K562 (cell line): ENCODE results near the gene COX6A2. TPM values are rescaled to one million over a fixed set of nuclear protein-coding genes. Genes with fewer than 3 reads are reported as not detected.
"Not testable (repeated sequence)": the region's sequence is repeated elsewhere in the genome, so short reads cannot be mapped to it uniquely, and the experiment has no call there.

ENCODE experiments used
- ATAC-seq: fragments of 200-7000 bp; cut with Tn5 transposase; 3 replicates; pipeline ENCODE4 v1.9.1; 2020; ENCODE audit warnings: moderate library complexity
- BruUV-seq: library from RNA; stranded (reverse); fragments of 400-500 nt; replicated peaks from 2 replicates; lab custom pipeline; 2021; lab: Mats Ljungman, UMichigan
- CTCF ChIA-PET: fragments of 300-600 bp; formaldehyde crosslinking; extraction: SDS; loops from one replicate; lab custom pipeline; 2021; ENCODE audit warnings: low intra/inter-chr PET ratio; lab: Yijun Ruan, JAX
- POLR2A ChIA-PET: fragments of 300-600, 350-650 bp; sonication (Branson Sonifier 250); formaldehyde crosslinking; extraction: SDS; loops from one replicate; lab custom pipeline; 2021; ENCODE audit warnings: antibody characterized with exemption, inconsistent platforms; lab: Yijun Ruan, JAX
- DNase-seq, 4 experiments: peaks; one replicate each; pipeline versions ENCODE4 v3.0.0 to v3.0.0-alpha.2; 2011 to 2018; ENCODE audit warnings: low spot score in 3 of 4, mixed read lengths in 3 of 4; ENCODE audit errors: extremely low read depth in 1 of 4
- FAIRE-seq: peaks from 2 replicates; lab custom pipeline; 2011; peaks lifted over from hg19 to GRCh38; lab: Jason Lieb, UNC
- H2AFZ ChIP-seq: 2 replicates; pipeline ENCODE4 v1.6.0; 2011; ENCODE audit warnings: low read depth, low read length, control low read depth, inconsistent platforms
- H3K27ac ChIP-seq: fragments of 200-600 bp; 3 replicates; pipeline ENCODE4 v1.8.0; 2011; ENCODE audit warnings: low read depth, mild to moderate bottlenecking, control low read depth, inconsistent platforms, low read length, moderate library complexity, mixed read lengths; ENCODE audit errors: extremely low read depth
- H3K27me3 ChIP-seq, 2 experiments: fragments of 300-600 bp in 1 of 2; 2 replicates in 1 of 2; 3 replicates in 1 of 2; pipeline versions ENCODE4 v1.6.0 to v1.8.0; 2011; ENCODE audit warnings: inconsistent platforms in 2 of 2, low read length in 2 of 2, mild to moderate bottlenecking in 1 of 2, mixed read lengths in 1 of 2, moderate library complexity in 1 of 2; ENCODE audit not compliant: control insufficient read depth in 2 of 2, insufficient read depth in 2 of 2
- H3K36me3 ChIP-seq: fragments of 300-600 bp; 3 replicates; pipeline ENCODE4 v1.8.0; 2011; ENCODE audit warnings: mild to moderate bottlenecking, low read length, inconsistent platforms; ENCODE audit not compliant: control insufficient read depth, insufficient read depth
- H3K4me1 ChIP-seq, 2 experiments: fragments of 200-600 bp in 1 of 2; replicated peaks in 1 of 2; 2 replicates in 1 of 2; 3 replicates in 1 of 2; pipeline versions ENCODE4 v1.5.1 to v1.8.0; 2011; ENCODE audit warnings: inconsistent platforms in 2 of 2, low read length in 2 of 2, mild to moderate bottlenecking in 1 of 2, mixed read lengths in 1 of 2, moderate library complexity in 1 of 2; ENCODE audit not compliant: control insufficient read depth in 2 of 2, insufficient read depth in 2 of 2
- H3K4me2 ChIP-seq: 2 replicates; pipeline ENCODE4 v1.6.1; 2011; ENCODE audit warnings: low read length, control low read depth, inconsistent platforms, mixed read lengths; ENCODE audit not compliant: insufficient read depth
- H3K4me3 ChIP-seq: fragments of 200-600 bp; sonication (generic), shearing (Covaris generic); 2 replicates; pipeline ENCODE4 v1.5.1; 2016; ENCODE audit warnings: control low read depth, inconsistent platforms
- H3K79me2 ChIP-seq: fragments of 200-600 bp; 3 replicates; pipeline ENCODE4 v1.8.0; 2011; ENCODE audit warnings: low read length, inconsistent platforms; ENCODE audit not compliant: control insufficient read depth, insufficient read depth
- H3K9ac ChIP-seq, 2 experiments: 2 replicates each; pipeline versions ENCODE4 v1.6.0 to v1.6.1; 2011; ENCODE audit warnings: low read depth in 2 of 2, low read length in 2 of 2, control low read depth in 1 of 2, inconsistent platforms in 1 of 2, mild to moderate bottlenecking in 1 of 2, mixed read lengths in 1 of 2; ENCODE audit not compliant: insufficient read depth in 1 of 2
- H3K9me1 ChIP-seq: one replicate; pipeline ENCODE4 v1.6.0; 2011; ENCODE audit warnings: inconsistent platforms, mild to moderate bottlenecking, low read length, moderate library complexity; ENCODE audit not compliant: control insufficient read depth, insufficient read depth
- H3K9me3 ChIP-seq: replicated peaks from 2 replicates; pipeline ENCODE4 v1.5.1; 2011; ENCODE audit warnings: low read depth, low read length, inconsistent platforms; ENCODE audit not compliant: control insufficient read depth, insufficient read depth
- H4K20me1 ChIP-seq: replicated peaks from 2 replicates; pipeline ENCODE4 v1.6.1; 2011; ENCODE audit warnings: low read length, inconsistent platforms, mixed read lengths; ENCODE audit not compliant: control insufficient read depth, insufficient read depth
- HDAC1 ChIP-seq, 2 experiments: fragments of 450-650 bp; IDR thresholded peaks; 2 replicates each; pipeline ENCODE4 v1.6.1; 2016 to 2017; ENCODE audit warnings: inconsistent platforms in 1 of 2, mild to moderate bottlenecking in 1 of 2, moderate library complexity in 1 of 2
- SMC3 ChIP-seq: conservative IDR thresholded peaks from 2 replicates; pipeline ENCODE4 v1.6.1; 2011; ENCODE audit warnings: low read depth, low read length, improper control_type of control experiment; ENCODE audit not compliant: insufficient read depth
- WGBS: fragments of 100-300 bp; shearing (Covaris generic); methylation state at CpG from one replicate; pipeline ENCODE4 v1.1.6; 2016; ENCODE audit warnings: low coverage, mixed read lengths; ENCODE audit not compliant: insufficient coverage; ENCODE audit errors: missing lambda C conversion rate; 5-methylcytosine and 5-hydroxymethylcytosine counted together
- in situ Hi-C: fragments of 300-500 bp; cut with MboI; formaldehyde crosslinking; loops from 4 replicates; pipeline ENCODE4 v1.15.0; 2018; ENCODE audit warnings: inconsistent platforms, mixed read lengths
- intact Hi-C: fragments of 100-400 bp; cut with micrococcal nuclease; formaldehyde crosslinking; loops from 2 replicates; pipeline ENCODE4 v1.14.2; 2022
- polyA plus RNA-seq, 8 experiments: library from polyadenylated mRNA; depleted of rRNA in 4 of 8; stranded (reverse) in 5 of 8; unstranded in 3 of 8; fragments of >200 nt; fragmentation: Nextera tagmentation in 2 of 8; fragmentation: Illumina TruSeq in 1 of 8; extraction: Ambion mirVana in 2 of 8; extraction: Trizol in 1 of 8; gene quantifications; 2 replicates each; pipeline versions ENCODE4 v1.2.1 to v1.2.3, GENCODE V29; 2011 to 2014; ENCODE audit warnings: inconsistent platforms in 1 of 8, missing spikeins in 1 of 8
- total RNA-seq, 7 experiments: library from RNA; depleted of rRNA in 6 of 7; stranded (reverse); fragments of >200 nt in 6 of 7; fragmentation: Illumina TruSeq in 2 of 7; extraction: Trizol in 2 of 7; gene quantifications; 2 replicates each; pipeline versions ENCODE4 v1.2.1 to v1.2.3, GENCODE V29; 2011 to 2021; ENCODE audit warnings: low replicate concordance in 1 of 7

Gene COX6A2
- total and polyA plus RNA-seq, 9 of the 15 experiments (the other 6 are each of a cell fraction or from before 2014, with no cell fraction given), result not detected

GRCh38 chr16:31439519-31439918 is 11.4 kb upstream of the COX6A2 start:
- Histone ChIP-seq H3K27ac (no peak overlapping the region), H3K4me2 (no peak overlapping the region), H3K9ac (no peak overlapping the region), H3K4me1 (peaks cover 3 to 26% of the 10 kb centered on the region in 2 experiments; a peak in 2 of 5 replicates), H3K79me2 (no peaks in the 10 kb centered on the region), H3K9me1 (no peaks in the 10 kb centered on the region), H3K9me3 (no peaks in the 10 kb centered on the region), H4K20me1 (no peaks in the 10 kb centered on the region)
- WGBS, result 39% methylated on average over 3 of the region's 3 CpGs
- in situ Hi-C loops, result loop anchor here (25.0 kb wide), 1 partner anchor 452 kb away; the partner anchor contains the start of gene HSD3B7
- intact Hi-C loops, result no loop called here
- TF ChIP-seq HDAC1 (IDR thresholded peaks at IDR 0.05), result no peak
- TF ChIP-seq SMC3, result no peak
- TF ChIP-seq, all 486 proteins: peak for 0
- DNase-seq, result no peak
- CTCF ChIA-PET, result no interaction called here
- POLR2A ChIA-PET, result no interaction called here
- Histone ChIP-seq H3K27me3 (no peaks in the 10 kb centered on the region; a peak in 1 of 5 replicates), H3K36me3 (no peaks in the 10 kb centered on the region), H3K4me3 (no peak overlapping the region), H2AFZ (no peak overlapping the region)
- FAIRE-seq, result peak; percentile 35
- ATAC-seq, result no peak
- BruUV-seq, result no TSS peak

- CTCF ChIA-PET, result interaction anchor here (1.0 kb wide), 1 partner anchor 48 kb away, joined by 3 read pairs; no protein-coding TSS in a partner anchor
- BruUV-seq, result not testable (repeated sequence)
These were observed 10.9 kb upstream of the COX6A2 start for GRCh38 chr16:31439023-31439422.

More at GRCh38 chr16:31439023-31439422, 10.9 kb upstream of the COX6A2 start:
- H3K9me1 ChIP-seq, H3K4me3 ChIP-seq, FAIRE-seq, H3K27ac ChIP-seq, intact Hi-C loops, H3K79me2 ChIP-seq, H4K20me1 ChIP-seq, H2AFZ ChIP-seq, ATAC-seq, DNase-seq, H3K9me3 ChIP-seq, H3K27me3 ChIP-seq, H3K9ac ChIP-seq, H3K36me3 ChIP-seq, H3K4me2 ChIP-seq: not testable (repeated sequence)
- POLR2A ChIA-PET, result interaction anchor here (0.6 kb wide), 1 partner anchor 60 kb away, joined by 4 read pairs; no protein-coding TSS in a partner anchor
- WGBS, result 0% methylated on average over 3 of the region's 4 CpGs
- peaks cover 3 to 26% of the 10 kb centered on the region in 2 experiments; a peak in 2 of 5 replicates for H3K4me1 ChIP-seq
- in situ Hi-C loops, result loop anchor here (25.0 kb wide), 1 partner anchor 452 kb away; the partner anchor contains the start of gene HSD3B7
